HG03280 (cell line): ENCODE measurements around the gene ADM2.

Experiments
- ATAC-seq: cut with Tn5 transposase; IDR thresholded peaks from one replicate; pipeline ENCODE4 v1.9.1; 2021; ENCODE audit warnings: mild to moderate bottlenecking, moderate library complexity; ENCODE audit not compliant: unreplicated experiment

Gene ADM2

DNA sequence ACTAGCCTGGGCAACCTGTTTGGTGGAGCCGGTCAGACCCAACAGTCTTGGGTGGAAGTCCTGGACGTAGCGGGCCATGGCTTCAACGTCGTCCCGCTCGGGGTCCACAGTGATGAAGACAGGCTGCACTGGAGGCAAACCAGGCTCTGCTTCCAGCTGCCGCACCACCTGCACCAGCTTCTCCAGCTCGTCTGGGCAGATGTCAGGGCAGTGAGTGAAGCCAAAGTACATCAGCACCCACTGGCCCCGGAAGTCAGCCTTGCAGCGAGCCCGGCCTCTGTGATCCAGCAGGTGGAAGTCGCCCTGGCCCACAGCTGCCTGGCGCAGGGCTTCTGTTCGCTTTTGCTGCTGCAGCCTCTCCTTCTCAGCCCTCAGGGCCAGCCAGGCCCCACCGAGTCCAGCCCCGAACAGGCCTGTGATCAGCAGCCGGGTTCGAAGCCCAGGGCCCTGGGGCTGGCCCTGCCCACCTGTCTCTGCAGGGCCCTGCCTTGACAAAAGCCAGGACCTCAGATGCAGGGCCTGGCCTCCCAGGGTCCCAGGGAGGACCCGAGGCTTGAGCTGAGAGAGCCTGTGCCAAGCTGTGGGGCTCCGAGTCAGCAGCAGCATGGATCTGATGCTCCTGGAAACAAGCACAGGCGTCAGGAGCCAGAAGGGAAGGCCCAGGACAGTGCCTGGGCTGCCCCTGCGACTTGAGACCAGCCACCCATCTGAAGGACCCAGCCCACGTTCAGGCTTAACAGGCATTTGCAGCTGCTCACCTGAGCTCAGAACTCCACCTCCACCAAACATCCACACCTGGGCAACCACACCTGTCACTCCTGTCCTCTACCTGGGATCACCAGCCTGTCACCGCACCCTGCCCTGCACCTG, 42.7 kb downstream of the ADM2 start:
- no peak for ATAC-seq

GRCh38 chr22:50524676-50525103, 43.3 kb downstream of the ADM2 start:
- no peak for ATAC-seq

DNA sequence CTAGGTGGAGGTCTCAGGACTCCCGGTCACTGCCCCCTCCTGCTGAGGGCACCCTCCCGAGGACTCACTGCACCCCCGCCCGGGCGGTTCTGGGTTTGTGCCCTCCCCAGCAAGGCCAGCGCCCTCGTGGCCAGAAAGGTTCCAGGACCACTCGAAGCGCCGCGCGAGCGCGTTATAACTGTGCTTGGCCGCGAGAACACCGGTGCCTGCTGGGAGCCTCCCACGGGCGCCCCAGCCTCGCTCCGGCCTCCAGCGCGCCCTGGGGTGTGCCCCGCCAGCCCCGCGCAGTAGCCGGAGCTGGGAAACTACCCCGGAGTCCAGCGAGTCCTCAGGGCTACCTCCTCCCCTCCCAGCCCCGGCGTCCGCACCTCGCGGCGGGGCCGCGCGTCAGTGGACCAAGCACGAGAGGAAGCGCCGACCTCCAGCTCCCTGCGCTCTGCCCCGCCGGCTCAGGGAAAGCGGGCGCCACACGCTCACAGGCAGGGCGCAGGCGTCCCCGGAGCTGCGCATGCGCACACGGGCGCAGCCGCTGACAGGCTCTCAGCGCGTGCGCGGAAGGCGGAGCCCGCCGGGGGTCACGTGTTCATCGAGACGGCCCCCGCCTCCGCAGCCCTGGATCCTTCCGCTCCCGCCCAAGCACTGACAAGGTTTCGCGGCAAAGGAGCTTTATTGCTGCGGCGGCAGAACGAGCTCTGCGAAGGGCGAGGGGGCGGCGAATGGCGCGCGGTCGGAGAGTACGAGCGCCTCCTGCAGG, 43.9 kb downstream of the ADM2 start, which contains the start of gene SCO2:
Gene SCO2 (minus strand): TSS at position 495 of the 754 bp plus-strand sequence. CDS start 1,187 bp downstream, outside the sequence.
- peak; percentile 41 for ATAC-seq

- no peak for ATAC-seq
Observed at GRCh38 chr22:50525858-50526107, 44.4 kb downstream of the ADM2 start.

DNA sequence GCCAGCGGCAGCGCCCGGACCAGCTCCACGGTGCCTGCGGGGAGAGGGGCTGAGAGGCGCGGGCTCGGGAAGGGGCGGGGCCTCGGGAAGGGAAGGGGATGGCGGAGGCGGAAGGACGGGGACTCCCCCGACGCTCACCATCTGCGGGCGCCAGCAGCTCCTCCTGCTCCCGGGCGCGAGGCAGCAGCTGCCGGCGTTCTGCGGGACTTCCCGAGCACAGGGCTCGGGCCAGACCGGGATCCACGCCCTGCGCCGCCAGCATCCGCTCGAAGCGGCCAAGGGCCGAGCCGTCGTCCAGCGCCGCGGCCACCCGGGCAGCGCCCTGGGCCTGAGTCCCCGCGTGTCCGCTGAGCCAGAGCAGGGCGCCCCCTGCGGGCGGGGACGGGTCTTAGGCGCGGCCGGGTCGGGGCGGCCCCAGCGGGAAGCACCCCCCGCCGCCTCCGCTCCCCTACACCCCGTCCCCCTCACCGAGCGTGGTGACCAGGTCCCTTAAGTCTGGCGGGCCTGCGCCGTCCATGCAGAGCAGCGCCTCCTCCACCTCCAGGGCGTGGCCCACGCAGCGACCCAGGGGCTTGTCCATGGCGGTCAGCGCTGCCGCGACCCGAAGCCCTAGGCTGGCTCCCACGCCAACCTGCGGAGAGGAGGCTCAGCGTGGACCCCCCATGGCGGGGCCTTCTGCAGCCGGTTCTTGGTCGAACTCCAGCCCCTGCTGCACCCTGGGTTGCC, 44.9 kb downstream of the ADM2 start:
- peak; percentile 25 for ATAC-seq

GRCh38 chr22:50526834-50527801, 45.8 kb downstream of the ADM2 start:
- no peak for ATAC-seq

DNA sequence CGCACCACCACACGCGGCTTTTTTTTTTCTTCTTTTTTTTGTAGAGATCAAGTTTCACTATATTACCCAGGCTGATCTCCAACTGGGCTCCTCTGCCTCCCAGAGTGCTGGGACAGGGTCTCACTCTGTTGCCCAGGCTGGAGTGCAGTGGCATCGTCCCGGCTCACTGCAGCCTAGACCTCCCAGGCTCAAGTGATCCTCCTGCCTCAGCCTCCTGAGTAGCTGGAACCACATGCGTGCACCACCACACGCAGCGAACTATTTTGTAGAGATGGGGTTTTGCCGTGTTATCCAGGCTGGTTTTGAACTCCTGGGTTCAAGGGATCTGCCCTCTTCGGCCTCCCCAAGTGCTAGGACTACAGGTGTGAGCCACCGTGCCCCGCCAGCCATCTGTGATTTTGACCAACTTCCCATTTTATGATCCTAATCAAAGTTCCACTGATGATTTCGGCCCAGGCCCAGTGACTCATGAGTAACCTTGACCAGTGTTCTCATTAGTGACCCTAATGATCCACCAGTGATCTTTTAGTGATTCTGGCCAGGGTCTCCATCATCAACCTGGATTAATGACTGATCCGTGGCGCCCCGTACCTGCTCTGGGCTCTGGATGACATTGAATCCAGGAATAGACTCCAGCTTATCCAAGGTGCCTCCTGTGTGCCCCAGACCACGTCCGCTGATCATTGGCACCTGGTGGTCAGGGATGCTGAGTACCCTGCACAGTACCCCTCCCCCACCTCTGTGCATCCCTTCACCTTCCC, 46.8 kb downstream of the ADM2 start:
- no peak for ATAC-seq

- no peak for ATAC-seq
Observed at GRCh38 chr22:50528682-50529415, 47.5 kb downstream of the ADM2 start.

GRCh38 chr22:50529416-50529896, 48.1 kb downstream of the ADM2 start:
- no peak for ATAC-seq

- ATAC-seq: peak; percentile 20
Observed at GRCh38 chr22:50529897-50530579, 48.7 kb downstream of the ADM2 start, which contains the start of gene TYMP. TYMP (minus strand) TSS chr22:50530012; CDS start chr22:50529709, 303 bp downstream.

DNA sequence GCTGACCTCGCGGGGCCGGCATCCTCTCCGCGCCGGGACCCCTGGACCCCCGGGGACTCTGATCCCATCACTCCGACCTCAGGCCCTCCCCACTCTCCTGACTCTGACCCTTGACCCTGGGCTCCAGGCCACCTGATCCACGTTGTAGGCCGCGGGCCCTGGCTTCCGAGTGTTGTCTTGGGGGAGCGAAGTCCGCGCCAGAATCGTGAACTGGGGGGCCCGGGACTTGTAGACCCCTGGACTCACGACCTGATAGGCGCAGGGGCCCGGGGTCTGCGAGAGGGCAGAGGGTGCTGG, 49.2 kb downstream of the ADM2 start:
- ATAC-seq: no peak

- peak; percentile 17 for ATAC-seq
Observed at GRCh38 chr22:50530877-50531545, 49.7 kb downstream of the ADM2 start.

DNA sequence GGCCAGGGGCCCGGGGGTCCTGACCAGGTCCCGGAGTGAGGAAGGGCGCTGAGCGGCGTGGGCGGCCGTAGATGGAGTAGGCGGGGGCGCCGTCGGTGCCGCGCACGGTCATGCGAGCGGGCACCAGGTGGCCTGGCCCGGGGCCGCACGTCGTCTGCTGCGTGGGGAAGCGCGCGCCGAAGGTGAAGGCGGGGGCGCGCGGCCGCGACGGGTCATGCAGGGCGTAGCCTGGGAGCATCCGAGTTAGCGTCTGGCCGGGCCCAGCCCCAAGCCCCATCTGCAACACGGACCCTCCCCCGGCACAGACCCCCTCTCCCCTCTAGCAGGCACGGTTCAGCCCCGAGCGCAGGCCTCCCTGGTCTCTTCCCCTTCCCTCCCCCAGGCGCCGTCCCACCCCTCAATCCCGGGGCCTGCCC, 50.2 kb downstream of the ADM2 start:
- ATAC-seq: no peak

GRCh38 chr22:50531962-50532674, 50.8 kb downstream of the ADM2 start:
- no peak for ATAC-seq

GRCh38 chr22:50532824-50533796, 51.8 kb downstream of the ADM2 start:
- ATAC-seq: no peak
